Transverse colon (tissue), 4 donors: ENCODE results near the gene ANK3.

ENCODE experiments used
- CTCF ChIP-seq, 5 experiments: fragments of 200-600 bp in 3 of 5; fragments of 450-650 bp in 2 of 5; sonication (generic) in 3 of 5; IDR thresholded peaks; 1 replicate in 2 of 5; 2 replicates in 3 of 5; pipeline ENCODE4 v1.5.1; 2016 to 2017; ENCODE audit warnings: antibody characterized with exemption in 5 of 5, inconsistent platforms in 3 of 5, mild to moderate bottlenecking in 2 of 5, moderate library complexity in 1 of 5
- EP300 ChIP-seq: sonication (generic); formaldehyde crosslinking; IDR thresholded peaks from one replicate; pipeline ENCODE4 v1.6.1; 2017; ENCODE audit warnings: antibody characterized with exemption, low read depth
- POLR2A ChIP-seq: fragments of 450-650 bp; IDR thresholded peaks from one replicate; pipeline ENCODE4 v1.6.1; 2016; ENCODE audit warnings: antibody characterized with exemption, mild to moderate bottlenecking, moderate library complexity
- POLR2AphosphoS5 ChIP-seq, 3 donors: sonication (generic); formaldehyde crosslinking; IDR thresholded peaks; one replicate each; pipeline ENCODE4 v1.6.1; 2016; ENCODE audit warnings: antibody characterized with exemption in 3 of 3

DNA sequence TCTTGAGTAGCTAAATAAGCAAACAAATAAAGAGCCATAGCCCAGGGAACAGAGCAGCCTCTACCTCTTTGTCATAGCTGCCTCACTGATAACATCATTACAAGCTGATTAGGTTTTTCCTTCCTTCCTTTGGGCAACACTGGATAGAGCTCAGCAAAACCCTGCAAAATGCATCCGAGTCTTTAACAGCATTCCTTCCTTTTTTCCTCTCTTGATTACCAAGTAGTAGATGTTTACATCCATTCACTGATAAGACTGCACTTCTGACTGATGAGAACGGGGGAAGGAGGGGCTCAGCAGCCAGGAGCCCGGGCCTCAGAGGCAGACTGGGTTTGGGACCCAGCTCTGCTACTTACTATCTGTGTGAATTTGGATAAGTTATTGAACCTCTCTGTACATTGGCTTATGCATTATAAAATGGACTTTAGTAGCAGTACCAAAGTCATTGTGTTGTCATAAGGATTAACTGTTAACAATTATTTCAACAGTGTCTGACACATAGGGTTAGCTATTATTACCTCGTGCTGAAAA is 214.2 kb downstream of the ANK3 start:
- no peak for TF ChIP-seq POLR2AphosphoS5 (IDR thresholded peaks at IDR 0.05)
- no peak for TF ChIP-seq EP300
- TF ChIP-seq CTCF (IDR thresholded peaks at IDR 0.05) = no peak
- TF ChIP-seq POLR2A = no peak
